ENCODE measurements around the gene HPSE2. TPM values are rescaled to one million over a fixed set of nuclear protein-coding genes. Genes with fewer than 3 reads are reported as not detected.

HPSE2 gene
- total and polyA plus RNA-seq, 2 donors (not counting 1 experiment from before 2014, with no cell fraction given), result not detected

DNA sequence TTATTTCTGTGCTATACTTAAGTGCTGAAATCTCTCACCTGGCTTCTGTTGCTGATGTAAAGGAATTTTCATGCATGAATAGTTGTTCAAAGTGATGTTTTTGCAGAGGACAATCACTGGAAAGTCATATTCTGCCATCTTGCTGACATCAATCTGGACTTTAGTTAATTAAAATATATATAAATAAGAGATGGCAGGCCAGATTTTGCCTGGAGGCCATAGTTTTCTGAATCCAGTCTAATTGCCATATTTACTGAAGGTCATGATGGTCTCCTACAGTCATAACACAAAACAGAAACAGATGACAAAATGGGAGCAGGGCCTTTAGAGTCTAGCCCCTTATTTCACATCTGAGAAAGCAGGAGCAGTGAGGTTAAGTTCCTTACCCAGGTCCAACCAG, 228.2 kb downstream of the HPSE2 start:
- peaks cover 1 to 23% (median 17%) of the 10 kb centered on the region in 3 donors for H3K9me3 ChIP-seq (ENCODE audit: control extremely low read depth in 1 of 3, control insufficient read depth in 2 of 3, insufficient read depth in 1 of 3, low read length in 2 of 3)
- TF ChIP-seq, protein P1, sequence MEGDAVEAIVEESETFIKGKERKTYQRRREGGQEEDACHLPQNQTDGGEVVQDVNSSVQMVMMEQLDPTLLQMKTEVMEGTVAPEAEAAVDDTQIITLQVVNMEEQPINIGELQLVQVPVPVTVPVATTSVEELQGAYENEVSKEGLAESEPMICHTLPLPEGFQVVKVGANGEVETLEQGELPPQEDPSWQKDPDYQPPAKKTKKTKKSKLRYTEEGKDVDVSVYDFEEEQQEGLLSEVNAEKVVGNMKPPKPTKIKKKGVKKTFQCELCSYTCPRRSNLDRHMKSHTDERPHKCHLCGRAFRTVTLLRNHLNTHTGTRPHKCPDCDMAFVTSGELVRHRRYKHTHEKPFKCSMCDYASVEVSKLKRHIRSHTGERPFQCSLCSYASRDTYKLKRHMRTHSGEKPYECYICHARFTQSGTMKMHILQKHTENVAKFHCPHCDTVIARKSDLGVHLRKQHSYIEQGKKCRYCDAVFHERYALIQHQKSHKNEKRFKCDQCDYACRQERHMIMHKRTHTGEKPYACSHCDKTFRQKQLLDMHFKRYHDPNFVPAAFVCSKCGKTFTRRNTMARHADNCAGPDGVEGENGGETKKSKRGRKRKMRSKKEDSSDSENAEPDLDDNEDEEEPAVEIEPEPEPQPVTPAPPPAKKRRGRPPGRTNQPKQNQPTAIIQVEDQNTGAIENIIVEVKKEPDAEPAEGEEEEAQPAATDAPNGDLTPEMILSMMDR (IDR thresholded peaks at IDR 0.05), result no peak
- no peak for TF ChIP-seq EZH2 (IDR thresholded peaks at IDR 0.05; ENCODE audit: borderline replicate concordance, insufficient read depth, low read depth, low read length, poor library complexity, severe bottlenecking)
- no peaks in the 10 kb centered on the region for H3K79me2 ChIP-seq (ENCODE audit: control insufficient read depth, insufficient read depth, low read length)
- H3K9ac ChIP-seq (ENCODE audit: low read length), result no peak overlapping the region
- no peak overlapping the region for H3K4me2 ChIP-seq (replicated peaks; ENCODE audit: low read depth, low read length, poor library complexity, severe bottlenecking)
- POLR2A ChIA-PET, result no interaction called here
- Mint-ChIP-seq H3K27ac (no peak overlapping the region), H3K27me3 (peaks cover 11% of the 10 kb centered on the region), H3K9me3 (ENCODE audit: insufficient read depth) (peaks cover 11% of the 10 kb centered on the region), H3K4me1 (no peaks in the 10 kb centered on the region), H3K4me3 (no peak overlapping the region)
- H3K4me3 ChIP-seq (ENCODE audit: control extremely low read depth in 1 of 5, extremely low read depth in 1 of 5, insufficient read depth in 1 of 5, low read depth in 2 of 5, low read length in 4 of 5), result no peak overlapping the region
- no peaks in the 10 kb centered on the region for H4K20me1 ChIP-seq (ENCODE audit: control insufficient read depth, insufficient read depth, low read length, poor library complexity, severe bottlenecking)
- no peak overlapping the region for H2AFZ ChIP-seq (ENCODE audit: insufficient read depth, low read depth, low read length, poor library complexity, severe bottlenecking)
- CTCF ChIA-PET, result no interaction called here
- intact Hi-C loops (cut with micrococcal nuclease), result no loop called here
- DNase-seq (no peak), ATAC-seq (ENCODE audit: low read depth) (no peak)
- no peaks in the 10 kb centered on the region for H3K27me3 ChIP-seq (replicated peaks in 1 of 4; ENCODE audit: control extremely low read depth in 1 of 4, control insufficient read depth in 3 of 4, insufficient read depth in 4 of 4, low read length in 3 of 4)
- H3K4me1 ChIP-seq (ENCODE audit: control insufficient read depth in 2 of 2, insufficient read depth in 2 of 2, low read length in 2 of 2), result no peaks in the 10 kb centered on the region
- no peak overlapping the region for H3K27ac ChIP-seq (ENCODE audit: low read length in 2 of 2)
- no peaks in the 10 kb centered on the region for H3K36me3 ChIP-seq (replicated peaks in 1 of 2; ENCODE audit: control extremely low read depth in 1 of 2, control insufficient read depth in 1 of 2, extremely low read depth in 1 of 2, insufficient read depth in 2 of 2, low read length in 1 of 2)

DNA sequence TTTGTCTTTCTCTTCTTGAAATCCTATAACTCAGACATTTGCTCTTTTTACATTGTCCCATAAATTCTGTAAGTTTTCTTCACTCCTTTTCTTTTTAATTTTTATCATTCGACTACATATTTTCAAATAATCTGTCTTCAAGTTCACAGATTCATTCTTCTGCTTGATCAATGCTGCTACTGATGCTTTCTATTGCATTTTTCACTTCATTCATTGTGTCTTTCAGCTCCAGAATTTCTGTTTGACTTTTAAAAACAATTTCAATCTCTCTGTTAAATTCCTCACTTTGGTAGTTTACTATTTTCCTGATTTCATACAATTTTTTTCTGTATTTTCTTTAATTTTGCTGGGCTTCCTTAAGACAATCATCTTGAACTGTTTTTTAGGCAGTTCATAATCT, 230.4 kb downstream of the HPSE2 start:
- H3K4me3 ChIP-seq (ENCODE audit: control extremely low read depth in 1 of 5, extremely low read depth in 1 of 5, insufficient read depth in 1 of 5, low read depth in 2 of 5, low read length in 4 of 5), result no peak overlapping the region
- WGBS (ENCODE audit: insufficient coverage), result no CpG with 5 or more reads among the region's 1 CpG

More for the DNA sequence above, 230.4 kb downstream of the HPSE2 start:
- no peak overlapping the region for H3K4me3 Mint-ChIP-seq
- Histone ChIP-seq H3K9ac (ENCODE audit: low read length) (no peak overlapping the region), H3K4me1 (ENCODE audit: control insufficient read depth in 2 of 2, insufficient read depth in 2 of 2, low read length in 2 of 2) (no peaks in the 10 kb centered on the region), H3K4me2 (replicated peaks; ENCODE audit: low read depth, low read length, poor library complexity, severe bottlenecking) (no peak overlapping the region), H4K20me1 (ENCODE audit: control insufficient read depth, insufficient read depth, low read length, poor library complexity, severe bottlenecking) (no peaks in the 10 kb centered on the region), H2AFZ (ENCODE audit: insufficient read depth, low read depth, low read length, poor library complexity, severe bottlenecking) (no peak overlapping the region), H3K36me3 (replicated peaks in 1 of 2; ENCODE audit: control extremely low read depth in 1 of 2, control insufficient read depth in 1 of 2, extremely low read depth in 1 of 2, insufficient read depth in 2 of 2, low read length in 1 of 2) (no peaks in the 10 kb centered on the region), H3K79me2 (ENCODE audit: control insufficient read depth, insufficient read depth, low read length) (no peaks in the 10 kb centered on the region), H3K9me3 (ENCODE audit: control extremely low read depth in 1 of 3, control insufficient read depth in 2 of 3, insufficient read depth in 1 of 3, low read length in 2 of 3) (peaks cover 1 to 23% (median 17%) of the 10 kb centered on the region in 3 donors), H3K27me3 (replicated peaks in 1 of 4; ENCODE audit: control extremely low read depth in 1 of 4, control insufficient read depth in 3 of 4, insufficient read depth in 4 of 4, low read length in 3 of 4) (no peaks in the 10 kb centered on the region), H3K27ac (ENCODE audit: low read length in 2 of 2) (no peak overlapping the region)
- TF ChIP-seq, protein P1 (IDR thresholded peaks at IDR 0.05), result no peak
- no peak for TF ChIP-seq EZH2 (IDR thresholded peaks at IDR 0.05; ENCODE audit: borderline replicate concordance, insufficient read depth, low read depth, low read length, poor library complexity, severe bottlenecking)
- no peak for DNase-seq
- H3K4me1 Mint-ChIP-seq, result no peaks in the 10 kb centered on the region
- intact Hi-C loops (cut with micrococcal nuclease), result no loop called here
- ChIA-PET CTCF (no interaction called here), POLR2A (no interaction called here)
- no peak overlapping the region for H3K27ac Mint-ChIP-seq
- H3K9me3 Mint-ChIP-seq (ENCODE audit: insufficient read depth), result peaks cover 11% of the 10 kb centered on the region
- ATAC-seq (ENCODE audit: low read depth), result no peak
- peaks cover 2% of the 10 kb centered on the region for H3K27me3 Mint-ChIP-seq
